DOHH2 (cell line): ENCODE measurements around the gene NECAP2.

Source experiments
- H3F3A ChIP-seq: fragments of 200-600 bp; sonication (generic), shearing (Covaris generic); 2 replicates; pipeline ENCODE4 v1.6.0; 2016; ENCODE audit warnings: antibody characterized with exemption, mild to moderate bottlenecking; ENCODE audit not compliant: control insufficient read depth, insufficient read depth
- H3K27ac ChIP-seq: fragments of 200-600 bp; sonication (generic); 2 replicates; pipeline ENCODE4 v1.5.1; 2014; ENCODE audit warnings: low read depth, mild to moderate bottlenecking, low read length, moderate library complexity
- H3K27me3 ChIP-seq: fragments of 200-600 bp; sonication (generic); 2 replicates; pipeline ENCODE4 v1.6.1; 2014; ENCODE audit warnings: mild to moderate bottlenecking, low read length, mixed read lengths; ENCODE audit not compliant: control insufficient read depth
- H3K36me3 ChIP-seq: fragments of 200-600 bp; sonication (generic); 2 replicates; pipeline ENCODE4 v1.6.1; 2014; ENCODE audit warnings: mild to moderate bottlenecking, low read length, moderate library complexity, mixed read lengths; ENCODE audit not compliant: control insufficient read depth
- H3K4me1 ChIP-seq: fragments of 200-600 bp; sonication (generic); 2 replicates; pipeline ENCODE4 v1.6.1; 2014; ENCODE audit warnings: mild to moderate bottlenecking, low read length, mixed read lengths; ENCODE audit not compliant: control insufficient read depth
- H3K4me2 ChIP-seq: fragments of 200-600 bp; sonication (generic); 2 replicates; pipeline ENCODE4 v1.6.0; 2014; ENCODE audit warnings: mild to moderate bottlenecking, low read length, moderate library complexity
- H3K4me3 ChIP-seq: fragments of 200-600 bp; sonication (generic); 2 replicates; pipeline ENCODE4 v1.5.1; 2014; ENCODE audit warnings: mild to moderate bottlenecking, low read length, mixed read lengths
- H3K79me2 ChIP-seq: fragments of 200-600 bp; sonication (generic); 2 replicates; pipeline ENCODE4 v1.6.1; 2014; ENCODE audit warnings: mild to moderate bottlenecking, low read length, mixed read lengths; ENCODE audit not compliant: control insufficient read depth
- H3K9me2 ChIP-seq: fragments of 200-600 bp; sonication (generic); replicated peaks from 2 replicates; pipeline ENCODE4 v1.6.1; 2014; ENCODE audit warnings: mild to moderate bottlenecking, low read length, mixed read lengths; ENCODE audit not compliant: control insufficient read depth
- H3K9me3 ChIP-seq: fragments of 200-600 bp; sonication (generic); 2 replicates; pipeline ENCODE4 v1.6.1; 2014; ENCODE audit warnings: antibody characterized with exemption, low read length, mixed read lengths; ENCODE audit not compliant: control insufficient read depth, insufficient read depth
- H4K20me1 ChIP-seq: fragments of 200-600 bp; sonication (generic); 2 replicates; pipeline ENCODE4 v1.6.0; 2014; ENCODE audit warnings: low read depth, mild to moderate bottlenecking, antibody characterized with exemption, low read length, moderate library complexity; ENCODE audit not compliant: control insufficient read depth, insufficient read depth
- CTCF ChIP-seq: fragments of 200-600 bp; sonication (generic); IDR thresholded peaks from one replicate; pipeline ENCODE4 v1.5.1; 2014; ENCODE audit warnings: antibody characterized with exemption, mild to moderate bottlenecking, low read depth, low read length; ENCODE audit not compliant: poor library complexity, severe bottlenecking
- EZH2phosphoT487 ChIP-seq: fragments of 200-600 bp; sonication (generic); IDR thresholded peaks from 2 replicates; pipeline ENCODE4 v1.6.1; 2017; ENCODE audit warnings: borderline replicate concordance, mild to moderate bottlenecking, antibody characterized with exemption, low read length, moderate library complexity, mixed read lengths

Gene NECAP2

GRCh38 chr1:16440470-16441281 is at the start of gene NECAP2:
Gene NECAP2, plus strand, starts transcription at chr1:16440724. Its CDS starts 38 bp downstream, at chr1:16440762.
- Histone ChIP-seq H3K4me2 (peak within 1 kb of the TSS; percentile 76), H3K9me3 (no peaks in the 10 kb centered on the region), H3K4me1 (peaks cover 38% of the 10 kb centered on the region), H3K27me3 (no peaks in the 10 kb centered on the region), H3K36me3 (peaks cover 41% of the 10 kb centered on the region), H3K79me2 (peaks cover 45% of the 10 kb centered on the region), H3K9me2 (no peaks in the 10 kb centered on the region), H3K4me3 (peak within 1 kb of the TSS; percentile 94), H3K27ac (peak within 1 kb of the TSS; percentile 79), H3F3A (peaks cover 9% of the 10 kb centered on the region; the same call in 1 of the 2 replicates), H4K20me1 (0 out of 2 replicates have a peak, but pooled peaks cover 5% of the 10 kb centered on the region)
- TF ChIP-seq EZH2phosphoT487 (no peak), CTCF (peak; percentile 89)

- Histone ChIP-seq H3K9me3 (no peaks in the 10 kb centered on the region), H3K36me3 (peaks cover 58% of the 10 kb centered on the region), H3F3A (peaks cover 7% of the 10 kb centered on the region; the same call in 1 of the 2 replicates), H3K4me3 (no peak overlapping the region), H3K4me1 (peaks cover 34% of the 10 kb centered on the region), H3K79me2 (peaks cover 77% of the 10 kb centered on the region), H3K27ac (no peak overlapping the region), H3K27me3 (no peaks in the 10 kb centered on the region), H3K4me2 (no peak overlapping the region), H3K9me2 (no peaks in the 10 kb centered on the region), H4K20me1 (peaks cover 33% of the 10 kb centered on the region)
- TF ChIP-seq EZH2phosphoT487: no peak
- no peak for TF ChIP-seq CTCF
Measured at GRCh38 chr1:16391411-16391810, 49.1 kb upstream of the NECAP2 start.

GRCh38 chr1:16392740-16393569 is 47.6 kb upstream of the NECAP2 start:
- Histone ChIP-seq H3K4me2 (no peak overlapping the region), H3K9me3 (no peaks in the 10 kb centered on the region), H3K9me2 (no peaks in the 10 kb centered on the region), H4K20me1 (peaks cover 22% of the 10 kb centered on the region), H3K4me3 (no peak overlapping the region), H3K36me3 (peaks cover 62% of the 10 kb centered on the region), H3K4me1 (peaks cover 18% of the 10 kb centered on the region), H3K27me3 (no peaks in the 10 kb centered on the region), H3F3A (no peaks in the 10 kb centered on the region), H3K27ac (no peak overlapping the region), H3K79me2 (peaks cover 62% of the 10 kb centered on the region)
- TF ChIP-seq EZH2phosphoT487 (no peak), CTCF (no peak)
